GM13977 (cell line): ENCODE results near the gene CHRNA3.

ENCODE experiments used
- DNase-seq: peaks from one replicate; pipeline ENCODE4 v3.0.0; 2012; ENCODE audit warnings: low spot score
- CTCF ChIP-seq: IDR thresholded peaks from 2 replicates; pipeline ENCODE4 v1.5.1; 2012; ENCODE audit warnings: mild to moderate bottlenecking, control low read depth; ENCODE audit not compliant: insufficient read depth; ENCODE audit errors: extremely low read depth, missing control alignments
- in situ Hi-C: fragments of 300-500 bp; cut with MboI; formaldehyde crosslinking; loops from one replicate; pipeline ENCODE4 v1.12.0; 2022; ENCODE audit warnings: low sequenced_read_pairs, low pct_unique_long_range_greater_than_20kb, mixed read lengths, inconsistent platforms; ENCODE audit not compliant: unreplicated experiment

CHRNA3 gene

DNA sequence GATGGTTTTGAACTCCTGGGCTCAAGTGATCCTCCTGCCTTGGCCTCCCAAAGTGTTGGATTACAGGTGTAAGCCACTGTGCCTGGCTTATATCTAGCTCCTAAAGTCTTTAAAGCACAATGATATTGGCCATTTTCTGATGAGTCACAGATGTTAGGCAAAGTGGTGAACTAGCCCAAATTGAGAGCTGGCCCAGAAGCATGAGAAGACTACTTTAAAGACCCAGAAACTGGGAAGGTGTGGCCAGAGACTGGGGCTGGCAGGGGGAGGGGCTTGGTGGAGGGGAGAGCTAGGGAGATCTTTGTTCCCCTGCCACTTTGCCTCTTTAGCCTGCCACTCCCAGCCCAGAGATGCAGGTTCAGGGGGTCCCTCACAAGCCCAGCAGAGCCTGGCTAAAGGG, 21.6 kb downstream of the CHRNA3 start:
- TF ChIP-seq CTCF, result no peak
- no peak for DNase-seq
- in situ Hi-C loops, result no loop called here

DNA sequence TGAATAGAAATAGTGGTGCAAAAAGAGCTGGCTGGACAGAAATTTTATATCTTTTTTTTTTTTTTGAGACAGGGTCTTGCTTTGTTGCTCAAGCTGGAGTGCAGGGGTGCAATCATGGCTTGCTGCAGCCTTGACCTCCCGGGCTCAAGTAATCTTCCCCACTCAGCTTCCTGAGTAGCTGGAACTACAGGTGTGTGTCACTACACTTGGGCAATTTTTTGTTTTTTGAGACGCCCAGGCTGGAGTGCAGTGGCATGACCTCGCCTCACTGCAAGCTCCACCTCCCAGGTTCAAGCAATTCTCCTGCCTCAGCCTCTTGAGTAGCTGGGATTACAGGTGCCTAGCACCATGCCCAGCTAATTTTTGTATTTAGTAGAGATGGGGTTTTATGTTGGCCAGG, 22.4 kb downstream of the CHRNA3 start:
- in situ Hi-C loops, result no loop called here
- no peak for TF ChIP-seq CTCF
- no peak for DNase-seq

DNA sequence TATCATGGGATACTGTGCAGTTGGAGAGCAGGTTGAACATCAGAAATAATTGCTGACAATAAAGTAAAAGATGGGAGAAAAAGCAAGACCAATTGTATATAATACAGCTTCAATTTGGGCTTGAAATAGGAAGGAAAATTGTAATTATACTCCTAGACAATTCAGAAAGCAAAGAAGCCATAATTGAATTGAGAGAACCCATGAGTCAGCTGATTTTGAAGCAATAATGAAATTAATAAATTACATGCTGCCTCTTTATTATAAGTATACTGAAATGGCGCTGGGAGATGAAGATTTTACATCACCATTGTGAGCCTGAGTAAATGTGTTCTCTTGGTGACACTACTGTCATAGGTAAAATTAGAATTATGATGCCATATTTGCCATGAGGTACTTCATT, 23.2 kb downstream of the CHRNA3 start:
- in situ Hi-C loops, result no loop called here
- DNase-seq, result no peak
- TF ChIP-seq CTCF, result no peak

DNA sequence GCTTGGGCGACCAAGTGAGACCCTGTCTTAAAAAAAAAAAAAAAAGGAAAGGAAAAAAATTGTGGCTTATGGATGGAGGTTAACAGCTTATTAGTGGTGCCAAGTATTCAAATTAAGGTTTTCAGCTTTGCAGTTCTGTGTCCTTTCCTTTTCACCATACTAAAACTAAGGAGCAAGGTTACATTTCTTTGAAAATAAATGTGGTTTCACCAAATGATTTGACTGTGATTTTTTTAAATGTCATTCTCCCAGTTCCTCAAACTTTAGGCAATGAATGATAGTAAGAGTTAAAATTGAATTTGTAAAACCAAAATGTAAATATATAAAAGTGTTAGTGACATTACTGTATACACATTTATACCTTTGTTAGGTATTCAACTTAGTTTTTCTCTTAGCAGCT, 45.9 kb downstream of the CHRNA3 start:
- DNase-seq, result no peak
- in situ Hi-C loops, result no loop called here
- TF ChIP-seq CTCF, result no peak

DNA sequence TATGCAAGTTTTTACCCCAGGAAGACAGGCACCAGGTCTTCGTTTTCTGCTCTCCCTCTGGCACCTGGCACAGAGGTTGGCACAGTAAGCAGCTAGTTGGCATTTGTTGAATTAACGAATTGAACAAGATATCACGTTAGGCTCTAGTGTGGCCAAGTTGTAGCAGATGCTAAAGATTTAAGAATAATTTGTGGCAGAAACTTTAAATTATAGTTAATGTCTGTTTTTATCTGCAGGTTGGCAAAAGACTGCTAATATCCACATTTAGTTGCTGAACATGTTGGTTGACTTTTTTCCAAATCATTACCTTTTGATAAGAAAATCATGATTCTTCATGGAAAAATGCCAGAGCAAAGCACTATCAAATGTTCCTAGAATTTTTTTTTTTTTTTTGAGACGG, 47.4 kb downstream of the CHRNA3 start:
- in situ Hi-C loops, result no loop called here
- DNase-seq, result no peak
- TF ChIP-seq CTCF, result no peak

GRCh38 chr15:78571382-78571781, 49.4 kb downstream of the CHRNA3 start:
- no peak for DNase-seq
- no peak for TF ChIP-seq CTCF
- in situ Hi-C loops, result no loop called here

- peak; percentile 11 for TF ChIP-seq CTCF
- in situ Hi-C loops, result no loop called here
- no peak for DNase-seq
Measured at GRCh38 chr15:78570710-78571109, 50.1 kb downstream of the CHRNA3 start.
